ENCODE measurements around the gene CLHC1. TPM values are rescaled to one million over a fixed set of nuclear protein-coding genes. Genes with fewer than 3 reads are reported as not detected.
"Not testable (repeated sequence)": the region's sequence is repeated elsewhere in the genome, so short reads cannot be mapped to it uniquely, and the experiment has no call there.

Gene CLHC1
- total RNA-seq, 2 donors from 2014 or later: 3.5 to 7.1 TPM

DNA sequence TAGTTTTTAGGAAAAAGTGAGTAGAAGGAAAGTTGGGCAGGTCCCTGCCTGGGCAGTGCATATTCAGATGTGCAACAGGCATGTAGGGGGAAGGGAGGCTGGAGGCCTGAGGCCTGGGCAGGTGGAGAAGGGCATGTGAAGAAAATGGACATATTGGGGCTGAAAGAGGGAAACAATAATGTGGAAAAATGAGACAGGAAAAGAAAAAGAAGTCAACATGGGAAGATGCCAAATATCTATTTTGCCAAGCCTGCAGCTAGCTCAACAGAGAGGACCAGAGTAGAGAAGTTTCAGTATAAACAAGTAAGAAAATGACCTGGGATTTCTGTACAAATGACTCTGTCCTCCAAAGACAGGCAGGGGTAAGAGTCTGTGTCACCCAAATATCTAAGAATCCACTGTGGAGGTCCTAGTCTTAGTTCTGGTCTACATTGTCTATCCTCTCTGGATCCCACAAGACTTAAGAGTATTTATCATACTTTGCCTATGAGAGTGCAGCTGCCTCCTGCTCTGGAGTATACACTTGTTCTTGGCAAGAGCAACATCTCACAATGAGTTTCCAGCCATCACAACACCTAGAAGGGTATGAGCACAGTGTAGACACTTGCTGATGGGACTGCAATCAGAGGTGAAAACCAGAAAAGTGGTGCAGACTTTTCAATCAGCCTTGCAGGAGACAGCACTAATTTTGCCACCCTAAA, 80.2 kb downstream of the CLHC1 start:
- DNase-seq (no peak), ATAC-seq (no peak)
- Mint-ChIP-seq H3K4me3 (no peak overlapping the region), H3K4me1 (peaks cover 6% of the 10 kb centered on the region), H3K36me3 (ENCODE audit: low read depth) (peaks cover 4% of the 10 kb centered on the region), H3K27me3 (no peaks in the 10 kb centered on the region), H3K27ac (no peak overlapping the region)
- H3K9me3 ChIP-seq (ENCODE audit: control insufficient read depth, low read length, poor library complexity, severe bottlenecking): no peaks in the 10 kb centered on the region

DNA sequence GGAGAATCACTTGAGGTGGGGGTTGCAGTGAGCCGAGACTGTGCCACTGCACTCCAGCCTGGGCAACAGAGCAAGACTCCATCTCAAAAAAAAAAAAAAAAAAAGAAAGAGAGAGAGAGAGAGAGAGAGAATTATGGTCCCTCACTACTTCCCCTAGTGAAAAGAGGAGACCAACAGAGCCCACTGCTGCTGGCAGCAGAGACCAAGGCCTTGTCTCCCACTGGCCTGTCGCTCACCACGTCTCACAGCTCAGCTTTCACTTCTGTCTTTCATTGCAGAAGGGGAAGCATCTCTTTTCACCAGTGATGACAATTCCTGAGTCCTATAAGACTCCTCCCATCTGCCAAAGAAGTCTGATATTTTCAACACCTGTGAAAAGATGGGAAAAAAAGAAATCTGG, 81.3 kb downstream of the CLHC1 start:
- peaks cover 4% of the 10 kb centered on the region for H3K36me3 Mint-ChIP-seq (ENCODE audit: low read depth)
- no peak overlapping the region for H3K27ac Mint-ChIP-seq
- ATAC-seq: peak; percentile 64
- no peaks in the 10 kb centered on the region for H3K27me3 Mint-ChIP-seq
- H3K9me3 ChIP-seq (ENCODE audit: control insufficient read depth, low read length, poor library complexity, severe bottlenecking): no peaks in the 10 kb centered on the region
- H3K4me3 Mint-ChIP-seq: no peak overlapping the region
- no peaks in the 10 kb centered on the region for H3K4me1 Mint-ChIP-seq
- DNase-seq: no peak

DNA sequence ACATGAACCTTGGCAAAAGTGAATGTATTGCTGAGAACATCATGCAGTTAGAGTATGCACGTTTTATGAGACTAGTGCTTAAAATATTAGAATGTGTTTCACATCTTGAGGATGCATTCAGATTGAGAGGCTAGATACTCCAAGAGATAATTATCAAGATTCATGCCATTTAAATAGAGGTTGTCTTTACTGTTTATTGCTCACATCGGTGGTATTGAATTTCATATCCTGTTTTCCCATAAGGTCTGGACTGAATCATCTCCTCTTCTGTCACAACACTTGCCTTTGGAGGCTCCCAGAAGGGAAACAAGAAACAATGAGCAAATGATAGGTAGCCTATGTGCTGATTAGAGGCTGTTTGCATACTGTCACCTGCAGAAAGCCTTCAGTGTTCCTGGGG, 83.8 kb downstream of the CLHC1 start:
- ATAC-seq: no peak
- no peaks in the 10 kb centered on the region for H3K9me3 ChIP-seq (ENCODE audit: control insufficient read depth, low read length, poor library complexity, severe bottlenecking)
- Mint-ChIP-seq H3K27me3 (no peaks in the 10 kb centered on the region), H3K4me1 (no peaks in the 10 kb centered on the region), H3K36me3 (ENCODE audit: low read depth) (peaks cover 4% of the 10 kb centered on the region), H3K27ac (no peak overlapping the region), H3K4me3 (no peak overlapping the region)
- no peak for DNase-seq

DNA sequence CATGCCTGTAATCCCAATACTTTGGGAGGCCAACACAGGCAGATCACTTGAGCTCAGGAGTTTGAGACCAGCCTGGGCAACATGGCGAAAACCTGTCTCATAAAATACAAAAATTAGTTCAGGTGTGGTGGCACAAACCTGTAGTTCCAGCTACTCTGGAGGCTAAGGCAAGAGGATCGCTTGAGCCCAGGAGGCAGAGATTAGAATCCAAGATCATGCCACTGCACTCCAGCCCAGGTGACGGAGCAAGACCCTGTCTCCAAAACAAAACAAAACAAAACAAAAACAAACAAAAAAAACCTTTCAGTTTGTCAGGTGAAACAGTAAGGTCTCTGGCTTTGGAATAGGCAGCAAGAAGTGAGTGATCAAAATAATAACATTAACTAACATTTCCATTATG, 84.6 kb downstream of the CLHC1 start:
- H3K27me3 Mint-ChIP-seq: no peaks in the 10 kb centered on the region
- no peak for ATAC-seq
- H3K4me1 Mint-ChIP-seq: no peaks in the 10 kb centered on the region
- no peaks in the 10 kb centered on the region for H3K9me3 ChIP-seq (ENCODE audit: control insufficient read depth, low read length, poor library complexity, severe bottlenecking)
- DNase-seq: no peak
- no peak overlapping the region for H3K27ac Mint-ChIP-seq
- H3K4me3 Mint-ChIP-seq: no peak overlapping the region
- peaks cover 4% of the 10 kb centered on the region for H3K36me3 Mint-ChIP-seq (ENCODE audit: low read depth)

DNA sequence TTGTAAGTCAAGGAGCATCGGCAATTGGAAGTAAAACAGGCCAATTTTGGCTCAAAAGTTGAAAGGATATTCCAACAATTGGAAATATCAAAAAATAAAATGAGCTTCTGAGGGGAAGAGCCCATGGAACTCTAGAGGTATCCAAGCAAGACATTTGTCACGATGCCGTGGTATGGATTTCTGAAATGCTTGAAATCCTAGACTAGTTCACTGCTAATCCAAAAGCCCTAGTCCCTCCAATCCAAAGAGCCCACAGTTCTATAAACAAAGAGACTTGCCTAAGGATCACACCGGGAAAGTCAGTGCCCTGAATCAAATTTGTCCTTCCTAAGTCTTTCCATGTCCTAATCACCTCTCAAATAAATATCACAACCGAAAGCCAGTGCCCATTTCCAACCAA, 85.1 kb downstream of the CLHC1 start:
- no peak for DNase-seq
- no peak overlapping the region for H3K4me3 Mint-ChIP-seq
- H3K27me3 Mint-ChIP-seq: no peaks in the 10 kb centered on the region

DNA sequence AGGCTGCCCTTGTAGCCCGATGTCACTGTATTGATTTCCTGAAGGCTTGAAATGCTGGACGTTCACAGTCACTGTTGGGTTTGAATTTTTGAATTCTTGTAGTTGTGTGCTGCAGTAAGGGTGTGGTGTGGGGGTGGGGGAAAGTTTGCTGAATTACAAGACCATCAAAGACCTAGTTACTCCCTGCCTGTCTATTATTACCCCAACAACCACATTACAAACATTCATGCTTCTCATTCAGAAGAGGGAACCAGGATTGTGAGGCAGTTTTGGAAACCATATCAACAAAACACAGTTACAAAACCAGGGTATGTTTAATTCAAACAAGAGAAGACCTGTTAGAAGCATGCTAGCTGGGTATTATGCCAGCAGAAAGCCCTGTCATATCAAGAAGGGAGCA, 85.8 kb downstream of the CLHC1 start:
- no peak for ATAC-seq
- H3K9me3 ChIP-seq (ENCODE audit: control insufficient read depth, low read length, poor library complexity, severe bottlenecking): no peaks in the 10 kb centered on the region
- no peak overlapping the region for H3K27ac Mint-ChIP-seq

More for the DNA sequence above, 85.1 kb downstream of the CLHC1 start:
- no peak for ATAC-seq
- no peak overlapping the region for H3K27ac Mint-ChIP-seq
- H3K9me3 ChIP-seq (ENCODE audit: control insufficient read depth, low read length, poor library complexity, severe bottlenecking): no peaks in the 10 kb centered on the region
- peaks cover under 1% of the 10 kb centered on the region for H3K4me1 Mint-ChIP-seq
- peaks cover 4% of the 10 kb centered on the region for H3K36me3 Mint-ChIP-seq (ENCODE audit: low read depth)

DNA sequence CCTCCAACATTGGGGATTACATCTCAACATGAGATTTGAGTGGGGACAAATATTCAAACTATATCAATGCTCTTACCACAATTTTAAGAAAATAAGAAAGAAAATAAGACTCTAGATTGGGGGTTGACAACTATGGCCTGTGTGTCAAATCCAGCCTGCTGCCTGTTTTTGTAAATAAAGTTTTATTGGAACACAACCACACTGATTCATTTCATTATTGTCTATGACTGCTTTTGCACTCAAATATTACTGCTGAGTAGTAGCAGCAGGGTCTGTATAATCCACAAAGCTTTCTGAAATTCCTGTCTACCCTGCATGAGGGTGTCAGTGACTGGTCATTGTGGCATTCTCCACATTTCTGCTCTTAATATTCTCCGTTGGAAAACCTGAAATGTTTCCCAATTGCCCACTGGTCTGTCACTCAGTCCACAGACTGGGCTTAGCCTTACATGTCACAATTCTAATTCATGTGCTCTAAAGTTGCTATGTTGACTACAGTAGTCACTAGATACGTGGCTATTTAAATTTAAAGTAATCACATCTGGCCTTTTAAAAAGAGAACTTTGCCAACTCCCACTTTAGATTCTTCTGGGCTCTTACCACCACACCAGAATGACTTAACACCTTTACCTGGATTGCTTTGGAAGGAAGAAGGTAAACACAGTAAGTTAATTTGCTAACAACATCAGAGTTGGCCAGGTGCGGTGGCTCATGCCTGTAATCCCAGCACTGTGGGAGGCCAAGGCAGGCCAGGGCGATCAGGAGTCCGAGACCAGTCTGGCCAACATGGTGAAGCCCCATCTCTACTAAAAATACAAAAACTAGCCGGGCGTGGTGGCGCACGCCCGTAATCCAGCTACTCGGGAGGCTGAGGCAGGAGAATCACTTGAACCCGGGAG, 86.9 kb downstream of the CLHC1 start:
- H3K9me3 ChIP-seq (ENCODE audit: control insufficient read depth, low read length, poor library complexity, severe bottlenecking): no peaks in the 10 kb centered on the region
- H3K4me3 Mint-ChIP-seq: no peak overlapping the region
- H3K27ac Mint-ChIP-seq: no peak overlapping the region
- no peak for ATAC-seq
- H3K36me3 Mint-ChIP-seq (ENCODE audit: low read depth): no peaks in the 10 kb centered on the region
- no peak for DNase-seq
- H3K27me3 Mint-ChIP-seq: no peaks in the 10 kb centered on the region
- H3K4me1 Mint-ChIP-seq: peaks cover 6% of the 10 kb centered on the region

More for the DNA sequence above, 85.8 kb downstream of the CLHC1 start:
- H3K36me3 Mint-ChIP-seq (ENCODE audit: low read depth): no peaks in the 10 kb centered on the region
- DNase-seq: no peak
- no peaks in the 10 kb centered on the region for H3K27me3 Mint-ChIP-seq
- H3K4me3 Mint-ChIP-seq: no peak overlapping the region
- H3K4me1 Mint-ChIP-seq: peaks cover 4% of the 10 kb centered on the region

DNA sequence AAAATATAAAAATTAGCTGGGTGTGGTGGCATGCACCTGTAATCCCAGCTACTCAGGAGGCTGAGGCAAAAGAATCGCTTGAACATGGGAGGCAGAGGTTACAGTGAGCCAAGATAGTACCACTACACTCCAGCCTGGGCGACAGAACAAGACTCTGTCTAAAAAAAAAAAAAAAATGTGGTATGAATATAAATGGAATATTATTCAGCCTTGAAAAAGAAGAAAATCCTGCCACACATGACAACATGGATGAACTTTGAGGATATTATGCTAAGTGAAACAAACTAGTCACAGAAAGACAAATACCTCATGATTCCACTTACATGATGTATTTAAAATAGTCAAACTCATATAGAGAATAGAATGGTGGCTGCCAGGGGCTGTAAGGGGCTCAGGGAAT, 88.4 kb downstream of the CLHC1 start:
- H3K9me3 ChIP-seq (ENCODE audit: control insufficient read depth, low read length, poor library complexity, severe bottlenecking); ATAC-seq; H3K4me3 Mint-ChIP-seq; H3K36me3 Mint-ChIP-seq (ENCODE audit: low read depth); H3K4me1 Mint-ChIP-seq; H3K27me3 Mint-ChIP-seq; DNase-seq; H3K27ac Mint-ChIP-seq: not testable (repeated sequence)

DNA sequence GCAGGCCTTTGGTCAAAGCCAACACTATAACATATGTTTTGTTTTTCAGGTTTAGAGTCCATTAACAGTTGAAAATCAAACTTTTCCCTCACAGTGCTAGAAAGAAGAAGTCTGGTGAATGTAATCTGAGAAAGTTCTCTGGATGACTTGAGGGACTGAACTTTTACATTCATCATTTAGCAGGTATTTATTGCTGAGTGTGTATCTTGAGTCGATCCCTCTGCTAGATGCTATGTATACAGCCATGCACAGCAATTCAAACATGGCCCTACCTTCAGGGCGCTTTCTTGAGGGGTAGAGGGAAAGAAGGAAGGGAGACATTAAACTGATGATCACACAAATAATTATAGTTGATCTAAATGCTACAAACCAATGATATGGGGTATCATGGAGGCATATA, 89.6 kb downstream of the CLHC1 start:
- ATAC-seq: no peak
- Mint-ChIP-seq H3K4me1 (peaks cover 9% of the 10 kb centered on the region), H3K36me3 (ENCODE audit: low read depth) (no peaks in the 10 kb centered on the region), H3K27ac (peak overlapping the region; percentile 9), H3K27me3 (no peaks in the 10 kb centered on the region), H3K4me3 (no peak overlapping the region)
- no peak for DNase-seq
- no peaks in the 10 kb centered on the region for H3K9me3 ChIP-seq (ENCODE audit: control insufficient read depth, low read length, poor library complexity, severe bottlenecking)

DNA sequence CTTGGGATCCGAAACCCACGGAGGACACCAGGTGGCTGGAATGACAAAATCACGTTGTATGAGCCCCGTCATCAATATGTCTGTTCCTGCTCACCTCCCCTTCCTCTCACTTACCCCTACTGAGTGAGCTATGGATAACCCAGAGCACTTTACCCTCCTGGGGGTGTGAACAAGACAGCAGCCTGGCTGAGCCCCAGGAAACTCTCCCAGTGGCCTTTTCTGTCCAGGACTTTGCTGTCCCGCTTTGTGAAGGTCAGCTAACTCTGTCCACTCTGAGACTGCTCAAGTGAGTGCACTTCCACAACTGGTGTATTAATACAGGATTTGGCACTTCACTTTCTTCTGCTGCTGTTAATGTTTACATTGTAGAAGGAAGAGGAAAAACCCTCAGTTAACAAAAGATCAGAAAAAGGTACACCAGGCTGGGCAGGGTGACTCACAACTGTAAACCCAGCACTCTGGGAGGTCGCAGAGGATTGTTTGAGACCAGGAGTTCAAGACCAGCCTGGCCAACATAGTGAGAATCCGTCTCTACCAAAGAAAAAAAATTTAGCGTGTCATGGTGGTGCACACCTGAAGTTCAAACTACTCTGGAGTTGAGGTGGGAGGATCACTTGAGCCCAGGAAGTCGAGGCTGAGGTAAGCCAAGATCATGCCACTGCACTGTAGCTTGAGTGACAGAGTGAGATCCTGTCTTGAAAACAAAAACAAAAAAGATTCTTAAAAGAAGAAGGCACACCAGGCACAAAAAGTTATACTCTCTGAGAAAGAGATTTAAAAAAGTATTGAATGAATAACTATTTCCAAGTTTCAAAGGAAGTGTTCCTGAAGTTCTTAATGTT, 90.3 kb downstream of the CLHC1 start:
- Mint-ChIP-seq H3K27ac (peak overlapping the region; percentile 66), H3K4me1 (peaks cover 12% of the 10 kb centered on the region), H3K4me3 (no peak overlapping the region), H3K27me3 (no peaks in the 10 kb centered on the region), H3K36me3 (ENCODE audit: low read depth) (no peaks in the 10 kb centered on the region)
- no peaks in the 10 kb centered on the region for H3K9me3 ChIP-seq (ENCODE audit: control insufficient read depth, low read length, poor library complexity, severe bottlenecking)
- ATAC-seq (peak; percentile 30), DNase-seq (no peak)

DNA sequence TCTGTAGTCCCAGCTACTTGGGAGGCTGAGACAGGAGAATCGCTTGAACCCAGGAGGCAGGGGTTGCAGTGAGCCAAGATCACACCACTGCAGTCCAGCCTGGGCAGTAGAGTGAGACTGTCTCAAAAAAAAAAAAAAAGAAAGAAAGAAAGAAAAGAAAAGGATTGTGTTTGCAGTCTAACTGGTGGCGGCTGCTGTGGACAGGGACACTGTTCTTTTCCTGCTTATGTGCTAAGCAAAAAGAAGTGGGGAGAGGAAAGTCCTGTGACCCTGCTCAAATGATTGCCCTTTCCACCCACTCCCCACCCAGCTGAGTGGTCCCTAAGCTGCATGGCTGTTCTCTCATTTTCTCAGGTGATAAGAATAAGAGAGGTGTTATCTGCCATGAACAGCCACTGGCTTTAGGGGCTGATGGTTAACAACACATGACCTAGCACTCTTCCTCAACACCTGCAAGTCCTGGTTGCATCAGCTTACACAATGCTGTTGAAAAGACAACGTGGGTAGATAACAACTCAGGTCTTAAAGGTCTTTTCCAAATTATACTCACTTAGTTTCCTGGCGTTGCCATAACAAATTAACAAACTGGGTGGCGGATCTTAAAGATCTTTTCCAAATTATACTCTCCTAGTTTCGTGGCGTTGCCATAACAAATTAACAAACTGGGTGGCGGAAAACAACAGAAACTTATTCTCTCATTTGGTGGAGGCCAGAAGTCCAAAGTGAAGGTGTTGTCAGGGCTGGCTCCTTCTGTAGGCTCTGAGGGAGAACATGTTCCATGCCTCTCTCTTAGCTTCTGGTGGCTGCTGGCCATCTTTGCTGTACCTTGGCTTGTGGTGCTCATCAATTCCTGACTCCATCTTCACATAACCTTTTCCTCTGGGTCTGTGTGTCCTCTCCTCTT, 91.5 kb downstream of the CLHC1 start:
- Mint-ChIP-seq H3K4me3 (no peak overlapping the region), H3K4me1 (peaks cover 17% of the 10 kb centered on the region), H3K27ac (peak overlapping the region; percentile 30), H3K27me3 (no peaks in the 10 kb centered on the region), H3K36me3 (ENCODE audit: low read depth) (no peaks in the 10 kb centered on the region)
- DNase-seq (no peak), ATAC-seq (no peak)
- H3K9me3 ChIP-seq (ENCODE audit: control insufficient read depth, low read length, poor library complexity, severe bottlenecking): no peaks in the 10 kb centered on the region

DNA sequence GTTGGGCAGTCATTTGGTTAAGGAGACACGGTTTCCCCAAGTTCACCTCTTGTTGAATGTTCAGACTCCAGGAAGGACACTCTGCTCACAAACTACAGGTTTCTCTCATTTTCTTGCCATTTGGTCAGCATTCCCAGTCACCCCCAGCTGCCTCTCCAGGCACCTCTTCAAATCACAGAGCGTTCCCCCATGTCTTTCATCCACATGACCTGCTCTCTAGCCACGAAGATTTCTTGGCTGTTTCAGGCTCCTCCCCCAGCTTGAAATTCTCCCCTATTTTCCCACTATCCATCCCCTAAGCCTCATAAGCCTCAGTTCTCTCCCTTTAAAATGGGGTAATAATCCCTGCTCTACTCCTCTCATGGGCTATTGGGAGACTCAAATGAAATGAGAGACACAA, 92.8 kb downstream of the CLHC1 start:
- no peak overlapping the region for H3K27ac Mint-ChIP-seq
- DNase-seq (no peak), ATAC-seq (no peak)
- no peak overlapping the region for H3K4me3 Mint-ChIP-seq
- no peaks in the 10 kb centered on the region for H3K36me3 Mint-ChIP-seq (ENCODE audit: low read depth)
- peaks cover 18% of the 10 kb centered on the region for H3K4me1 Mint-ChIP-seq
- no peaks in the 10 kb centered on the region for H3K9me3 ChIP-seq (ENCODE audit: control insufficient read depth, low read length, poor library complexity, severe bottlenecking)
- H3K27me3 Mint-ChIP-seq: no peaks in the 10 kb centered on the region

Data from T-helper 17 cell (primary cell).